MM.1S (cell line): ENCODE results near the gene SPDYE3.

Source experiments
- DNase-seq: peaks from one replicate; pipeline ENCODE4 v3.0.0-alpha.2; 2015
- H2AFZ ChIP-seq: fragments of 300-600 bp; sonication (generic); 2 replicates; pipeline ENCODE4 v1.6.0; 2016; ENCODE audit warnings: antibody characterized with exemption, low read length
- H3F3A ChIP-seq: fragments of 300-600 bp; sonication (generic); 2 replicates; pipeline ENCODE4 v1.6.1; 2016; ENCODE audit warnings: mild to moderate bottlenecking, antibody characterized with exemption, low read length, moderate library complexity, mixed read lengths; ENCODE audit not compliant: insufficient read depth
- H3K27ac ChIP-seq: fragments of 300-600 bp; sonication (generic); 2 replicates; pipeline ENCODE4 v1.5.1; 2016; ENCODE audit warnings: mild to moderate bottlenecking, low read length
- H3K27me3 ChIP-seq: fragments of 300-600 bp; sonication (generic); replicated peaks from 2 replicates; pipeline ENCODE4 v1.6.0; 2016; ENCODE audit warnings: low read length; ENCODE audit not compliant: insufficient read depth
- H3K36me3 ChIP-seq: fragments of 300-600 bp; sonication (generic); replicated peaks from 2 replicates; pipeline ENCODE4 v1.6.1; 2016; ENCODE audit warnings: mild to moderate bottlenecking, low read length, mixed read lengths; ENCODE audit not compliant: insufficient read depth
- H3K4me1 ChIP-seq: fragments of 300-600 bp; sonication (generic); 2 replicates; pipeline ENCODE4 v1.6.1; 2016; ENCODE audit warnings: low read length, mixed read lengths
- H3K4me2 ChIP-seq: fragments of 300-600 bp; sonication (generic); 2 replicates; pipeline ENCODE4 v1.6.0; 2016; ENCODE audit warnings: low read depth, low read length
- H3K4me3 ChIP-seq: fragments of 300-600 bp; sonication (generic); 2 replicates; pipeline ENCODE4 v1.5.1; 2016; ENCODE audit warnings: low read length, mixed read lengths
- H3K79me2 ChIP-seq: fragments of 300-600 bp; sonication (generic); 2 replicates; pipeline ENCODE4 v1.6.1; 2016; ENCODE audit warnings: mixed run types, low read length, mixed read lengths
- H3K9ac ChIP-seq: fragments of 300-600 bp; sonication (generic); 2 replicates; pipeline ENCODE4 v1.6.1; 2016; ENCODE audit warnings: low read length, mixed read lengths
- H3K9me2 ChIP-seq: fragments of 300-600 bp; sonication (generic); replicated peaks from 2 replicates; pipeline ENCODE4 v1.6.1; 2016; ENCODE audit warnings: mild to moderate bottlenecking, low read length, mixed read lengths; ENCODE audit not compliant: insufficient read depth
- H3K9me3 ChIP-seq: fragments of 300-600 bp; sonication (generic); replicated peaks from 2 replicates; pipeline ENCODE4 v1.6.1; 2016; ENCODE audit warnings: mild to moderate bottlenecking, low read length, mixed read lengths; ENCODE audit not compliant: insufficient read depth
- H4K20me1 ChIP-seq: fragments of 300-600 bp; sonication (generic); 2 replicates; pipeline ENCODE4 v1.6.1; 2016; ENCODE audit warnings: mild to moderate bottlenecking, low read length, moderate library complexity, mixed read lengths; ENCODE audit not compliant: insufficient read depth
- EZH2 ChIP-seq: fragments of 300-600 bp; sonication (generic); optimal IDR thresholded peaks from 2 replicates; pipeline ENCODE3; 2017; ENCODE audit warnings: low read depth, mild to moderate bottlenecking, antibody characterized with exemption, low read length, mixed read lengths
- EZH2phosphoT487 ChIP-seq: fragments of 300-600 bp; sonication (generic); IDR thresholded peaks from 2 replicates; pipeline ENCODE4 v1.6.1; 2018; ENCODE audit warnings: antibody characterized with exemption, low read length
- TF ChIP-seq, protein P1 (sequence below): fragments of 300-600 bp; sonication (generic); IDR thresholded peaks from 2 replicates; pipeline ENCODE4 v1.5.1; 2016; ENCODE audit warnings: antibody characterized with exemption, low read length, mixed read lengths

Gene SPDYE3

DNA sequence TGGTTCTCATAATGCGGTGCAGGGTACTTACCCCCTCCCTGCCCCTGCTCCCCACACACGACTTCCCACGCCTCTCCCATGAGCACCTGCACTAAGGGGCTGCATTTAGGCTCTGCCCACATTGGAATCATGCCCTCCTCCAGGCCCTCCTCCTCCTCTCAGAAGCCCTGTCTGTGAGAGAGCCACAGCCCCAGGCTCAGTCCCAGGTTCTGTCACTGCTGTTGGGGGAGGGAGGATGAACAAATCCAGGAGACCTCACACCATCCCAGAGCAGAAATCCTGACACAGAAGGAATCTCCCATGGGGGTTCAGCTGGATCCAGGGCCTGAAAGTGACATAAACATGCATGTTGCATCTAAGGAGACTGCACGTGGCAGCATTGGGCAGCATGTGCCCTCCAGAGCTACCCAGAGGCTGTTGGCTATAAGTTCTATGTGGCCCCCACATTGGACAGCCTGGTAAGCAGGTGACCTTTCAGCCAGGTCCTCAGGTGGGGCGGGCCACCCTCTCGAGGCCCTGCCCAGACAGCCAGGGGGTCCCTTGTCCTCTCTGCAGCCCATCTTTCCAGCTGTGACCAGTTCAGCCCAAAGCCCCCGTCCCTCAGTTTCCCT lies 64.2 kb downstream of the SPDYE3 start:
- no peak overlapping the region for H2AFZ ChIP-seq
- no peaks in the 10 kb centered on the region for H3K9me2 ChIP-seq
- H3K9ac ChIP-seq = no peak overlapping the region
- peaks cover 21% of the 10 kb centered on the region for H3K4me1 ChIP-seq
- H4K20me1 ChIP-seq = no peaks in the 10 kb centered on the region
- H3K4me2 ChIP-seq = no peak overlapping the region
- H3K4me3 ChIP-seq = no peak overlapping the region
- peaks cover 26% of the 10 kb centered on the region for H3F3A ChIP-seq
- TF ChIP-seq EZH2phosphoT487 (no peak), EZH2 (no peak)
- TF ChIP-seq, protein P1, sequence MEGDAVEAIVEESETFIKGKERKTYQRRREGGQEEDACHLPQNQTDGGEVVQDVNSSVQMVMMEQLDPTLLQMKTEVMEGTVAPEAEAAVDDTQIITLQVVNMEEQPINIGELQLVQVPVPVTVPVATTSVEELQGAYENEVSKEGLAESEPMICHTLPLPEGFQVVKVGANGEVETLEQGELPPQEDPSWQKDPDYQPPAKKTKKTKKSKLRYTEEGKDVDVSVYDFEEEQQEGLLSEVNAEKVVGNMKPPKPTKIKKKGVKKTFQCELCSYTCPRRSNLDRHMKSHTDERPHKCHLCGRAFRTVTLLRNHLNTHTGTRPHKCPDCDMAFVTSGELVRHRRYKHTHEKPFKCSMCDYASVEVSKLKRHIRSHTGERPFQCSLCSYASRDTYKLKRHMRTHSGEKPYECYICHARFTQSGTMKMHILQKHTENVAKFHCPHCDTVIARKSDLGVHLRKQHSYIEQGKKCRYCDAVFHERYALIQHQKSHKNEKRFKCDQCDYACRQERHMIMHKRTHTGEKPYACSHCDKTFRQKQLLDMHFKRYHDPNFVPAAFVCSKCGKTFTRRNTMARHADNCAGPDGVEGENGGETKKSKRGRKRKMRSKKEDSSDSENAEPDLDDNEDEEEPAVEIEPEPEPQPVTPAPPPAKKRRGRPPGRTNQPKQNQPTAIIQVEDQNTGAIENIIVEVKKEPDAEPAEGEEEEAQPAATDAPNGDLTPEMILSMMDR = no peak
- no peaks in the 10 kb centered on the region for H3K36me3 ChIP-seq
- no peaks in the 10 kb centered on the region for H3K27me3 ChIP-seq
- no peak for DNase-seq
- H3K9me3 ChIP-seq = no peaks in the 10 kb centered on the region
- H3K79me2 ChIP-seq = no peaks in the 10 kb centered on the region
- H3K27ac ChIP-seq = no peak overlapping the region
